Stimulated activated CD4-positive, alpha-beta T cell treated with anti-CD3 and anti-CD28 coated beads, TNF-alpha, amount 100 ng/mL, for 1 hour (primary cell): Measurements from ENCODE around the gene GSE1.

Experiments
- DNase-seq, 3 donors: peaks; one replicate each; pipeline ENCODE4 v3.0.0-alpha.2; 2020; ENCODE audit warnings: low read depth in 3 of 3, low spot score in 1 of 3

The GSE1 gene

GRCh38 chr16:85631802-85632393 lies 18.8 kb downstream of the GSE1 start:
- DNase-seq, result no peak

DNA sequence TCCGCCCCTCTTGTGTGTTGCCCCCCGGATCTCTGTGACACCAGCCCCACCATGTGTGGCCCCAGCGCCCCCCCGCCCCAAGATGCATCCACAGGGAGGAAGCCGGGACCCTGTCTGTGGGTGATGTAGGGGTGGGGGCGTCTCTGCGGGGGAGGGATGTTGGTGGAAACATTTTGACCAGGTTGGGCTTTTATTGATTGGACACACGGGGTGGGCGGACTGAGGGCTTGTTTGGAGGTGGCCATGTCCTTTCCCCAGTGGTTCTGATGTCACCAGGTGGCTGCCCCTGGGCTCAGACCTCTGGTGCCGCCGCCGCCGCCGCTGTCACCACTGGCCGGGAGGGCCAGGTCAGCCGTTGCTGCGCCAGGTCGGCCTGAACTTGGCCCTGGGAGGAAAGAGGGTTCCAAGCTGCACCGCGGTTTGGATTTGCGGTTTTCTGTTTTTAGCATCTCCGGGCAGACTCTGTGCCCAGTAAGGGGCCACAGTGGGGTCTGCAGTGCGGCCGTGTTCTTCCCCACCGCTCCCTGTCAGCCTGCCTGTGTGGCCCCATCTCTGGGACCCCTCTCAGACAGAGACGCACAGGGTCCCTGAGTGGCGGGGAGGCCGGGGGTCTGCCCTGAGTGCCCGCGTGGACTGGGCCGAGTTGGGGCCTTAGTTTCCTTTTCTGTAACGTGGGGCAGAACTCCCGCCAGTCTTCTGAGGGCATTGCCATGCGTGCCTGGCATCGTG lies 19.8 kb downstream of the GSE1 start:
- no peak for DNase-seq

DNA sequence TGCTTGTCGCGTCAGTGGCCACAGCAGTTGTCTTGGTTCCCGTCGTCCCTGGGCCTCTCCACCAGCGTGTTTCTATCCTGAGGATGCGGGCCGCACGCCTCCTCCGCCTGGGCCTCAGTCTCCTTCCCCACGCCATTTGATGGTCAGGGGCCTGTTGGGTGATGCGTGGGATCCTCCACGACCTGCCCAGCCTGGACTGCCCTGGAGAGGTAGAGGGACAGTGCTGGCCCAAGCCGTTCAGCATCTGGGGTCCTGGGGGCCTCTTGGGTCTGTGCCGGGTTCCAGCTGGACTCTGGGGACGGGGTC lies 20.3 kb downstream of the GSE1 start:
- DNase-seq, result no peak

GRCh38 chr16:85633888-85634287 lies 20.8 kb downstream of the GSE1 start:
- no peak for DNase-seq

DNA sequence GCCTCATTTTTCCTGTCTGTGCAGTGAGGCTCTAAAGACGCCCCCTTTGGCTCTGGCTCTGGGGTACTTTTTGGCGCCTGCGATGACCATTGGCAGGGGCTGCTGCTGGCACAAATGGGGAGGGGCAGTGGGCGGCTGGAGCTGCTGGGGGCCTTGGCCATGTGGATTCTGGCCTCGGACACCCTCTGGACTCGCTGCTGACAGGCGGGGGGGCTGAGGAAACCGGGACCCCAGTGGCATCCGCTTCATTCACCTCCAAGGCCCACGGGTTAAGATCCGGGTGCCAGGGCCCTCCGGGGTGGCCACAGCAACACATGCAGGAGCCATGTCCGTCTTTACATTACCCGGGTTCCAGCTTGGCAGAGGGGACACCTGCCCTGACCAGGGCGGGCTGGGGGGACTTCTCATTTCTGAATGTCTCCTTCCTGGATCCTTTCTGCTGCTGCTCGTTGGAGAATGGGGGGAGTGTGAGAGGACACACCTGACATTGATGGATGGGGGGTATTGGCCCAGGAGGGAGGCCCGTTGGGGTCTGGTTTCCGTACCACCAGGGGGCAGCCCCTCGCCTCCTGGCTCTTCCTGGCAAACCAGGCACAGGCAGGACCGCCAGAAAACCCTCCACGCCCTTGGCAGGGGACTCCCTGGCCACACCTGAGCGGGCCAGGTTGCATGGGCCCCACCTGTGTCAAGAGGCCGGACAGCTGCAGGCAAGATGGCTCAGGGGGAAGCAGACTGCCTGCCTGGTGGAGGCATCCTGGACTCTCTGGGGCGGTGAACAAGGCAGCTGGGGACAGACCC lies 21.8 kb downstream of the GSE1 start:
- DNase-seq, result no peak

- no peak for DNase-seq
These were observed 22.5 kb downstream of the GSE1 start for GRCh38 chr16:85635545-85636140.

DNA sequence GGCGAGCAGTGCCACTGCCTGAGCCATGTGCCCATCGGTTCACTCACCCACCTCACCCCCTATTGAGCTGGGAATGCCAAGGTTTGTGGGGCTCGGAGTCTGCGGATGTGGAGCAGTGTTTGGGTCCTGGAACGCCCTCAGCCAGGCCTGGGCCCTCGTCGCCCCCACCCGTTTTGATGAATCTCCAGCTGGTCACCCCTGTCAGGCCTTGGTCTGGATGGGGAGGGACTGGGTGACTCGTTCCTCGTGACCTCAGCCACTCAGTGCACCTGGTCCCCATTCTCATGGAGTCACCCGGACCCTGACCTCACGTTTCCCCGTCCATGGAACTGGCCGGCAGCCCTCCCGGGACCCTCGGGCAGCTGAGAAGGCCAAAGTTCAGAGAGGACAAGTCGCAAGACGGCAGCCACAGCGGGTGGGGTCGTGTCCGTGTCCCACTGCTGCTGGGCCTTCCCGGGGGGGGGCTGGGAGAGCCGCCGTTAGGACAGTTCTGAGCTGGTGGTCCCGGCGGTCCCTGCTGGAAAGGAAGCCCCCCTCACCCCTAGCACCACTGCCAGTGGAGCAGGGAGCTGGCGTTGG lies 23.2 kb downstream of the GSE1 start:
- no peak for DNase-seq

- DNase-seq, result no peak
These were observed 24.1 kb downstream of the GSE1 start for GRCh38 chr16:85637061-85637807.

- DNase-seq, result no peak
These were observed 24.9 kb downstream of the GSE1 start for GRCh38 chr16:85637808-85638647.

GRCh38 chr16:85638695-85639409 lies 25.7 kb downstream of the GSE1 start:
- DNase-seq, result no peak

- no peak for DNase-seq
These were observed 26.6 kb downstream of the GSE1 start for GRCh38 chr16:85639529-85640253.

DNA sequence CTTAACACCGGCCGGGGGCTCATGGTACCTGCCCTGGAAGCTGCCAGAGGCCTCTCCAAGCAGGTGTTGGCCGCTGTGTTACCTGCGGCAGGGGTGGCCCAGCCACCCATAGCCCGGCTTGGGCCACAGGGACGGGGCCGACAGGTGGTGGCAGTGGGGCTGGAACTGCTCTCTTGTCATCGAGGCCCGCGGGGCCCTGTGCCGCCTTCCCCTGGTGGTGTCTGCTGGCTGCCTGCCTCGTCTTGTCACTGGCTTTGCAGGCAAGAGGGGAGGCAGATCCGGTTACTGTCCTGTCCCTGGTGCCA lies 27.1 kb downstream of the GSE1 start:
- DNase-seq, result no peak

DNA sequence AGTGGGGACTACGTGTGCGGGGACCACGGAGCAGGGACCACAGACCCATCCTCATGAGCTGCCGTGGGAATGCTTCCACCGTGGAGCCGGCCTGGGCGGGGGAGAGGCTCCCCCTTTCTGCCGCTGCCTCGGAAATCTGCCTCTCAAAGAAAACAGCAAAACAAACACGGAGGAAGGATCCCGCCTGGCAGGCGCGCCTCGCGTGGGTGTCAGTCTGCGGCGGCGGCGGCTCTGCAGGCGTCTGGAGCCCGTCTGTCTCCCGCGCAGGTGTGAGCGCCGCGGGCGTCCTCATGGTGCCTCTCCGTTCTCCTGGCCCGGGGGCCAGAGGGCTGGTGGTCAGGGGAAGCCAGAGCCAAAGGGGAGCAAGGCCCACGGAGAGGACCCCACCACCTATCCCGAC lies 27.5 kb downstream of the GSE1 start:
- DNase-seq, result no peak

- no peak for DNase-seq
These were observed 28.2 kb downstream of the GSE1 start for GRCh38 chr16:85641305-85641704.

DNA sequence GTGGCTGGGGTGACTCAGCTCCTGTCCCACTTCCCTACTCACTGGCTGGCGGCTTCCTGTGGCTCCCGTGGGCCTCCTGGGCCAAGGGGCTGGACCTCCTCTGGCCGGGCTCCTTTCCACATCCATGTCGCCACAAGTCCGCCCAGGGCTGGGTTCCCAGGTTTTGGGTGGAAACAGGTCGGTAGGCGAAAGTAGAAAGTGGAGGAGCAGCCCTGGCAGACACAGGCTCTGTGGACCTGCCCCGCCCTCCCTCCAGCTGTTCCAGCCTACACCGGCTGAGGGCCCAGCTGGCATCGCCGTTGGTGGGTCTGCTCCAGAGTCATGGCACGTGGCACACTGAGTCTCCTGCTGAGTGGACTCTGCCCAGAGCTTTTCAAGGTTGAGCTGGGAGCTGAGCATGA lies 28.7 kb downstream of the GSE1 start:
- no peak for DNase-seq

DNA sequence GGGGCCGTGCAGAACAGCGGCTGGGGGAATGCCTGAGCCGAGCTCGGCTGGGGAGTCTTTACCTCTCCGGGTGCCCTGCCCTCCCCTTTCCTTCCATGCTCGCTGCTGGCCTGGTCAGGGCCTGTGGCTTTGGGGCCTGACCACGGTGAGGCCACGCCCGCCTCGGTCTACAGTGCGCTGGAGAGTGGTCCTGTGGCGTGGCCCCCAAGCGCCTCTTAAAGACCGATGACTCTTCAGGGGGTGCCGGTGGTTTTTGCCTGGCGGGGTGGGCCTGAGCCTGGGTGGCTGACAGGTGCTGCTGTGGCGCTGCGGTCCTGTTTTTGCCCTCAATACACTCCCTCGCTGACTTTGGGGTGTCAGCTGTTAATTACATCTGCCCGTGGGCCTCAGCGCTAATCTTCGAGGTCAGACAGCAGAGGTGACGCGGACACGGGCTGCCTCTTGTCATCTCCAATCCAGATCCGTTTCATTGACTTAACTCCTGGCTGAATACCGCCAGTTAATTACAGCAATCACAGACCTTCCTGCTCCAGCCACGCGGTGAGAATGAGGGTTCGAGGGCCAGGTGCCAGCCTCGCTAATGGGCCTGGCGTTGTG lies 29.7 kb downstream of the GSE1 start:
- no peak for DNase-seq

DNA sequence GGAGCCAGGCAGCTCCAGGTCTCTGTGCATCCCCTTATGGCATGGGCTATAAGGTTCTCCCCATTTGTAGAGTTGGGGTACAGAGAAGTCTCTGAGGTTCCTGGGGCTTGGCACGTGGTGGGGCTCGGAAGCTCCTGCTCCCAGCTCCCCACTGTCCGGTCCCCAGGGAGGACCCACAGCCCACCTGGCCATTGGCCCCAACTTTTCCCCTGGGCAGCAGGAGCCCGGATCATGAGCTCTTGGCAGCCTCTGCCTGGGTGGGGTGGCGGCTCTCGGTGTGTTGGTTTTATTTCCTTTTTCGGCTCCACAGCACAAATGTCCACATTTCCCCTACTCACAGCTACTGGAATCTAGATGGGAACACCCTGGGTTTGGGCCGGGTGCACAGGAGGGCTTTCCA lies 30.5 kb downstream of the GSE1 start:
- DNase-seq, result no peak

DNA sequence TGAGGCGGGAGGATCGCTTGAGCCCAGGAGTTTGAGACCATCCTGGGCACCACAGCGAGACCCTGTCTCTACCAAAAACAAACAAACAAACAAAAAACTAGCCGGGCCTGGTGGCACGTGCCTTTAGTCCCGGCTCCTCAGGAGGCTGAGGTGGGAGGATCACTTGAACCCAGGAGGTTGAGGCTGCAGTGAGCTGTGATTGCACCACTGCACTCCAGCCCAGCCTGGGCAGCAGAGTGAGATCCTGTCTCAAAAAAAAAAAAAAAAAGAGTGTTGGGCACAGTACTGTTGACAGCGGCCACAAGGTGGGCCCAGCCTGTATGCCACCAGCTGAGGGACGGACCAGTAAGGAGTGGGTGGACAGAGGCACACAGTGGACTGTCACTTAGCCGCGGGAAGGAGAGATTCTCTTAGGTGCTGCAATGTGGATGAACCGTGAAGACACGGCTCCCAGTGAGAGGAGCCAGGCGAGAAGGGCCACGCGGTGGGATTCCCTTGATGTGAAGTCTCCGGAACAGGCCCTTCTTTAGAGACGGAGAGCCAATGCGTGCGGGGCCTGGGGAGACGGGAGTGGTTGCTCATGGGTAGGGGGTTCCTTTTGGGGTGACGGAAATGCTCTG lies 31.1 kb downstream of the GSE1 start:
- DNase-seq, result no peak
